Cortex of kidney (tissue), 1 donor: ENCODE data around the gene TPSG1.
"Not testable (repeated sequence)": the region's sequence is repeated elsewhere in the genome, so short reads cannot be mapped to it uniquely, and the experiment has no call there.

Experiments used
- DNase-seq: peaks from one replicate; lab custom pipeline; 2025; lab: John Stamatoyannopoulos, UW

The TPSG1 gene

GRCh38 chr16:1256874-1257322 is 31.8 kb upstream of the TPSG1 start:
- no peak for DNase-seq

- DNase-seq, result not testable (repeated sequence)
Measured at GRCh38 chr16:1256296-1256873, 31.3 kb upstream of the TPSG1 start.

GRCh38 chr16:1255276-1256122 is 30.4 kb upstream of the TPSG1 start, which contains the start of gene TPSD1:
Gene TPSD1, plus strand, starts transcription at chr16:1256069. Its CDS starts 212 bp downstream, at chr16:1256281.
- not testable (repeated sequence) for DNase-seq

- DNase-seq, result not testable (repeated sequence)
Measured at GRCh38 chr16:1254821-1255220, 29.8 kb upstream of the TPSG1 start.

GRCh38 chr16:1253701-1254364 is 28.8 kb upstream of the TPSG1 start:
- DNase-seq, result not testable (repeated sequence)

GRCh38 chr16:1249031-1249755 is 24.1 kb upstream of the TPSG1 start:
- not testable (repeated sequence) for DNase-seq

- not testable (repeated sequence) for DNase-seq
Measured at GRCh38 chr16:1247903-1248537, 23.0 kb upstream of the TPSG1 start.

- DNase-seq, result no peak
Measured at GRCh38 chr16:1245452-1246020, 20.5 kb upstream of the TPSG1 start.

- DNase-seq, result no peak
Measured at GRCh38 chr16:1244881-1245280, 19.8 kb upstream of the TPSG1 start.

- DNase-seq, result not testable (repeated sequence)
Measured at GRCh38 chr16:1243907-1244850, 19.1 kb upstream of the TPSG1 start.

GRCh38 chr16:1243363-1243762 is 18.3 kb upstream of the TPSG1 start:
- not testable (repeated sequence) for DNase-seq

GRCh38 chr16:1241081-1241480 is 16.0 kb upstream of the TPSG1 start:
- DNase-seq, result not testable (repeated sequence)

GRCh38 chr16:1240436-1240835 is 15.4 kb upstream of the TPSG1 start, which contains the start of gene TPSAB1:
Gene TPSAB1, plus strand, starts transcription at chr16:1240705. Its CDS starts 234 bp downstream, at chr16:1240939.
- DNase-seq, result not testable (repeated sequence)

- DNase-seq, result not testable (repeated sequence)
Measured at GRCh38 chr16:1239575-1239974, 14.5 kb upstream of the TPSG1 start.

GRCh38 chr16:1238909-1239308 is 13.8 kb upstream of the TPSG1 start:
- DNase-seq, result not testable (repeated sequence)

- no peak for DNase-seq
Measured at GRCh38 chr16:1237990-1238389, 12.9 kb upstream of the TPSG1 start.

- DNase-seq, result not testable (repeated sequence)
Measured at GRCh38 chr16:1236659-1237058, 11.6 kb upstream of the TPSG1 start.

- not testable (repeated sequence) for DNase-seq
Measured at GRCh38 chr16:1232049-1232748, 7.1 kb upstream of the TPSG1 start.

GRCh38 chr16:1231301-1231700 is 6.2 kb upstream of the TPSG1 start:
- DNase-seq, result not testable (repeated sequence)
